ENCODE results near the gene THADA. TPM values are rescaled to one million over a fixed set of nuclear protein-coding genes. Genes with fewer than 3 reads are reported as not detected.

THADA gene
- total RNA-seq, 1 experiment from 2014 or later: 20.1 TPM

- Histone ChIP-seq H4K91ac (ENCODE audit: insufficient read length, low read depth, low read length) (no peak overlapping the region), H3K56ac (ENCODE audit: insufficient read length, low read depth, low read length) (no peak overlapping the region), H3K4ac (ENCODE audit: low read depth, low read length) (no peak overlapping the region), H3T11ph (ENCODE audit: low read length) (no peak overlapping the region), H4K20me1 (ENCODE audit: control insufficient read depth, insufficient read depth, insufficient read length) (no peaks in the 10 kb centered on the region), H3K4me1 (ENCODE audit: insufficient read depth, low read length) (no peaks in the 10 kb centered on the region), H2BK120ac (ENCODE audit: low read depth, low read length, poor library complexity, severe bottlenecking) (no peak overlapping the region), H3K23me2 (ENCODE audit: insufficient read length, low read depth, low read length, poor library complexity, severe bottlenecking) (no peaks in the 10 kb centered on the region), H3K14ac (ENCODE audit: insufficient read depth, low read length) (no peak overlapping the region), H3K27ac (ENCODE audit: insufficient read length, low read depth, low read length) (no peak overlapping the region), H2BK5ac (ENCODE audit: insufficient read length, low read length) (no peak overlapping the region), H4K5ac (ENCODE audit: insufficient read length, low read depth, low read length) (no peak overlapping the region), H3K79me2 (ENCODE audit: insufficient read depth, low read length) (no peaks in the 10 kb centered on the region), H3K4me2 (ENCODE audit: insufficient read depth, insufficient read length, low read length) (no peak overlapping the region), H4K8ac (replicated peaks; ENCODE audit: insufficient read length, low read depth, low read length) (no peak overlapping the region), H2AK5ac (ENCODE audit: insufficient read length, low read length) (no peak overlapping the region), H3K9ac (ENCODE audit: extremely low read depth, insufficient read length, low read length) (no peak overlapping the region), H3K18ac (ENCODE audit: insufficient read length, low read depth, low read length) (no peak overlapping the region), H3K27me3 (ENCODE audit: insufficient read depth, low read length) (no peaks in the 10 kb centered on the region), H2BK12ac (ENCODE audit: insufficient read length, low read depth, low read length) (no peak overlapping the region), H3K79me1 (ENCODE audit: insufficient read depth, low read depth, low read length, poor library complexity, severe bottlenecking) (no peaks in the 10 kb centered on the region), H2AFZ (ENCODE audit: low read length) (no peak overlapping the region), H3K9me3 (ENCODE audit: control insufficient read depth, low read depth, low read length) (no peaks in the 10 kb centered on the region), H3K23ac (ENCODE audit: insufficient read length, low read depth, low read length) (no peak overlapping the region), H2BK20ac (ENCODE audit: low read depth, low read length, poor library complexity, severe bottlenecking) (no peak overlapping the region), H2BK15ac (ENCODE audit: low read depth, low read length) (no peak overlapping the region)
- TF ChIP-seq CTCF (conservative IDR thresholded peaks at IDR 0.05): no peak
- H3K4me1 Mint-ChIP-seq: peaks cover 20 to 24% of the 10 kb centered on the region in 2 experiments
- no peaks in the 10 kb centered on the region; a peak in 2 of 7 replicates for H3K36me3 Mint-ChIP-seq (ENCODE audit: insufficient read depth in 1 of 3, low read depth in 3 of 3)
- WGBS (ENCODE audit: extremely low coverage, insufficient read length, low lambda C conversion rate): no CpG with 5 or more reads among the region's 1 CpG
- H3K27me3 Mint-ChIP-seq (ENCODE audit: low read depth): no peaks in the 10 kb centered on the region
- peak overlapping the region in 2 of 3 experiments; percentile 81 to 96; a peak in 4 of 7 replicates for H3K27ac Mint-ChIP-seq
- no peak for DNase-seq
- no peaks in the 10 kb centered on the region for H3K9me3 Mint-ChIP-seq
- H3K4me3 Mint-ChIP-seq: no peak overlapping the region
Measured at GRCh38 chr2:43490252-43490786, 105.5 kb downstream of the THADA start.

Data from H9 (cell line).